Activated CD8-positive, alpha-beta memory T cell treated with anti-CD3 and anti-CD28 coated beads for 1 hour (primary cell): Measurements from ENCODE around the gene PPM1N.

Source experiments
- DNase-seq, 2 donors: peaks; one replicate each; pipeline ENCODE4 v3.0.0-alpha.2; 2020; ENCODE audit warnings: low read depth in 1 of 2; ENCODE audit errors: extremely low read depth in 1 of 2

Gene PPM1N

DNA sequence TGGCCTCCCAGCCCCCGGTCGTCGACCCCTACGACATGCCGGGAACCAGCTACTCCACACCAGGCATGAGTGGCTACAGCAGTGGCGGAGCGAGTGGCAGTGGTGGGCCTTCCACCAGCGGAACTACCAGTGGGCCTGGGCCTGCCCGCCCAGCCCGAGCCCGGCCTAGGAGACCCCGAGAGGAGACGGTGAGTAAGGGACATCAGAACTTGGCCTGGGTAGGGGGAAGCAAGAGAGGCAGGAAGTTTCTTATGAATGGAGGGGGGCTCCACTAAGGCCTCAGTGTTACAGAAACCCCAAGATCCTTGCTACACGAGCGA lies 27.5 kb upstream of the PPM1N start:
- DNase-seq: no peak

DNA sequence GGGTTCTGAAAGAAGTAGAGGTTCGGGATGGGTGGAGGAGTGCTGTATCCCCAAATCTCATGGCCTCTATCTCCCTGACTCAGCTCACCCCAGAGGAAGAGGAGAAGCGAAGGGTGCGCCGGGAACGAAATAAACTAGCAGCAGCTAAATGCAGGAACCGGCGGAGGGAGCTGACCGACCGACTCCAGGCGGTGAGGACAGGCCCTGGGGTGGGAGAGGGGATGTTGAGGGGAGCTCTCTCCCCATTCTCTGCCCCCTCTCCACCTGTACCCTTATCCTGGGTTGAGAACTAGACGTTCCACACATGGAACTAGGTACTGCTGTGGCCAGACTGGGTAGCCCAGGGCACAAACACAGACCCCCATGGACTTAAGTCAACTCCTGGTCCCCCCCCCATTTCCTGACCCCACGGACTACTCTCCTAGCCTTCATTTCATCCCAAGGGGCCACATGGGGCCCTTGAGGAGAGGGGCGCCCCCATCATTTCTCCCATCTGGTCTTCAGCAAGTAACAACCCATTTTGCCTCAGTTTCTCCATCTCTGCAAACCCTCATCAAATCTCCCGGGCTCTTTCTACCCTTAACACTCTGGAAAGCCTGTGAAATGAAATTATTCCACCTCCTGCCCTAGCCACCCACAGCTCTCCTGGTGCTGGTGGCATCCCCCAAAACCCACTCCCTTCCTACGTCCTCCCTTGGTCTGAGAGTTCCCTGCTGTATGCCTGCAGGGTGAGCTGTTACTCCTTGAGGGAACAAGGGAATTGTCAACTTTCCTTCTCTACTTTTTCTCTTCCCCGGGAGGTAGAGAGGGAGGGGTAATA lies 26.9 kb upstream of the PPM1N start:
- DNase-seq: no peak

DNA sequence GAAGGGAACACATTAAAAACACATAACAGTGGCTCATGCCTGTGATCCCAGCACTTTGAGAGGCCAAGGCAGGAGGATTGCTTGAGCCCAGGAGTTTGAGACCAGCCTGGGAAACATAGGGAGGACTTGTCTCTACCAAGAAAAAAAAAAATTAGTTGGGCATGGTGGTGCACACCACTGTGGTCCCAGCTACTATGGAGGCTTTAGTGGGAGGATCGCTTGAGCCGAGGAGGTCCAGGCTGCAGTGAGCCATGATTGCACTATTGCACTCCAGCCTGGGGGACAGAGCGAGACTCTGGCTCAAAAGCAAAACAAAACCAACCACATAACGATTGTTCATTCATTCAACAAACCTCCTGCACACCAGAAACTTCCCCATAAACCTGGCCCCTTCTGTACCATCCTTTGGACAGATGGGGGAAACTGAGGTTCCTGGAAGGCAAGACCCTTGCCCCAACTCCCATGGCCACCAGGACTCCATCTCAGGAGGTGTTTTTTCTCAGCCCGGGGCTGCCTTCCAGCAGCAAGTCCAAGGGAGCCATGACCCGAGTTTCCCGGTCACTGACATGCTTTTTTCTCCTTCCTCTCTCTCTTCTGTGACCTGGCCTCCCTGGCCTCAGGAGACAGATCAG lies 26.2 kb upstream of the PPM1N start:
- DNase-seq: no peak

GRCh38 chr19:45472563-45473366 lies 25.5 kb upstream of the PPM1N start:
- no peak for DNase-seq

DNA sequence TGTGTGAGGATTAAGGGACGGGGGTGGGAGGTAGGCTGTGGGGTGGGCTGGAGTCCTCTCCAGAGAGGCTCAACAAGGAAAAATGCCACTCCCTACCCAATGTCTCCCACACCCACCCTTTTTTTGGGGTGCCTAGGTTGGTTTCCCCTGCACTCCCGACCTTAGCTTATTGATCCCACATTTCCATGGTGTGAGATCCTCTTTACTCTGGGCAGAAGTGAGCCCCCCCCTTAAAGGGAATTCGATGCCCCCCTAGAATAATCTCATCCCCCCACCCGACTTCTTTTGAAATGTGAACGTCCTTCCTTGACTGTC lies 24.9 kb upstream of the PPM1N start:
- no peak for DNase-seq

- no peak for DNase-seq
Measured at GRCh38 chr19:45473682-45474605, 24.3 kb upstream of the PPM1N start.

DNA sequence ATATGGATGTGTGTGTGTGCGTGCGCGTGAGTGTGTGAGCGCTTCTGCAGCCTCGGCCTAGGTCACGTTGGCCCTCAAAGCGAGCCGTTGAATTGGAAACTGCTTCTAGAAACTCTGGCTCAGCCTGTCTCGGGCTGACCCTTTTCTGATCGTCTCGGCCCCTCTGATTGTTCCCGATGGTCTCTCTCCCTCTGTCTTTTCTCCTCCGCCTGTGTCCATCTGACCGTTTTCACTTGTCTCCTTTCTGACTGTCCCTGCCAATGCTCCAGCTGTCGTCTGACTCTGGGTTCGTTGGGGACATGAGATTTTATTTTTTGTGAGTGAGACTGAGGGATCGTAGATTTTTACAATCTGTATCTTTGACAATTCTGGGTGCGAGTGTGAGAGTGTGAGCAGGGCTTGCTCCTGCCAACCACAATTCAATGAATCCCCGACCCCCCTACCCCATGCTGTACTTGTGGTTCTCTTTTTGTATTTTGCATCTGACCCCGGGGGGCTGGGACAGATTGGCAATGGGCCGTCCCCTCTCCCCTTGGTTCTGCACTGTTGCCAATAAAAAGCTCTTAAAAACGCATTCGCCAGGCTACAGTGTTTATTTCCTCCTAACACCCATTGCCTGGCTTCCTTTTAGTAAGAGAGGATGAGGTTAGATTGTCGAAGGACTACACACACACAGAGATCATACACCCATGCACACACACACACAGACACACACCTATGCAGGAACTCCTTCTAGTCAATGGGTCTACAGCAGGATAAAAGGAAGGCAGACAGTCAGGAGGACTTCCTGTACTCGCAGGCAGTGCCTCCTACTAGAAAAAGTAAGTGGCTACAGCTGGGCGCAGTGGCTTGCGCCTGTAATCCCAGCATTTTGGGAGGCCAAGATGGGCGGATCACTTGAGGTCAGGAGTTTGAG lies 23.4 kb upstream of the PPM1N start:
- DNase-seq: no peak

DNA sequence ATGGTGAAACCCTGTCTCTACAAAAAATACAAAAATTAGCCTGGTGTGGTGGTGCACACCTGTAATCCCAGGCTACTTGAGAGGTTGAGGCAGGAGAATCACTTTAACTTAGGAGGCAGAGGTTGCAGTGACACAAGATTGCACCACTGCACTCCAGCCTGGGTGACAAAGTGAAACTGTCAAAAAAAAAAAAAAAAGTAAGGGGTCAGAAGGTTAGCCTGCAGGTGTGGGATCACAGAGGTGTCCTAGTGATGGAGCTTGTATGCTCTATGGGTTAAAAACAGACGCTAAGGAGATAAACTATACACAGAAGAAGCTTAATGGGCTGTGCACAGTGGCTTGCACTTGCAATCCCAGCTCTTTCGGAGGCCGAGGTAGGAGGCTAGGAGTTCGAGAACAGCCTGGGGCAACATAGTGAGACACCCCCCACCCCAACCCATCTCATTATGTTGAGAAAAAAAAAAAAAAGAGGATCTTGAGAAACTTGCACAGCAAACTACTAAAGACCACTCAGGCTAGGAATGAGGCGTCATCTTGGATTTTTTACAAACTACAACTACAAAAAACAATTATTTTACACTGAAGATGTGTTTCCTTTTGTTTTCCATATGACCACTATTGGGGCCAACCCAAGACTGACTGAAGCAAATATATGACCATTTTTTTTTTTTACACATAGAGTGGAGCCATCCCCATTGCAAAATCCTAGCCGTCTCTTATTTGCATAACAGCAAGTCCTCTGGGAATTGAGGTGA lies 22.5 kb upstream of the PPM1N start:
- DNase-seq: no peak

- DNase-seq: no peak
Measured at GRCh38 chr19:45476304-45476703, 21.9 kb upstream of the PPM1N start.

- DNase-seq: no peak
Measured at GRCh38 chr19:45477186-45477585, 21.1 kb upstream of the PPM1N start.

- DNase-seq: no peak
Measured at GRCh38 chr19:45477713-45478453, 20.4 kb upstream of the PPM1N start.

DNA sequence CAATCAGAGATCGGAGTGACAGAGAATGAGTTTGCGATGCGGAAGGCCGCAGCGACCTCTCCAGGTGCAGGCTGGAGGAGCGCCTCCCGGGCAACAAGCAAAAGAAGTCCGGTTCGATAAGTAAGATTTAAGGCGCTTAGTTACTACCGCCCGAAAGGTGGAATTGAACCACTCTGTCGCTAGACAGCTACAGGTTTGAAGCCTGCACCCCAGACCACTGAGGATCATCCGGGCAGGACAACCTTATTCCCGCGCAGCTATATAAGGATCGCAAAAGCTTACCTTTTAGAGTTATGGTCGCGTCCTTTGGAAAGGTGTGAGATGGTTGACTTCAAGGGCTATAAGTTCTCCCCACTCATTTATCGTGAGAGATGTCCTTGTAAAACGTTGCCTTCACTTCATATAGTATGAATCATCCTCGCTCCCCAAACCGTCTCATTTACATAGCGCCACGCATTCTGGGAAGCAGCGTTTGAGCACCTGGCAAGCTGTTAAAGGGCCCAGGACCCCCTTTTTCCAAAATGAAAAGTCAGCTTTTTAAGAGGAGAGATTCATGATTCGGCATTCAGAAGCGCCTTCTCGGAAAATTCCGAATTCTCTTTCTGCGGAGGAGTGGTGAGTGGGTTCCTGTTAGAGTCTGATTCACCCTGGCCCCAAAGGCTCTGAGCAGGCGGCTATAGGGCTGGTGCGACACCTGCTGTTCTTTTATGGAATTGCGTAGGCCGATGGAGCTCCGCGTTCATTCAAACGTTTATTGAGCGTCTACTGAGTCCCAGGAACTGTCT lies 19.6 kb upstream of the PPM1N start:
- DNase-seq: peak in 1 of 2 donors; percentile 73

DNA sequence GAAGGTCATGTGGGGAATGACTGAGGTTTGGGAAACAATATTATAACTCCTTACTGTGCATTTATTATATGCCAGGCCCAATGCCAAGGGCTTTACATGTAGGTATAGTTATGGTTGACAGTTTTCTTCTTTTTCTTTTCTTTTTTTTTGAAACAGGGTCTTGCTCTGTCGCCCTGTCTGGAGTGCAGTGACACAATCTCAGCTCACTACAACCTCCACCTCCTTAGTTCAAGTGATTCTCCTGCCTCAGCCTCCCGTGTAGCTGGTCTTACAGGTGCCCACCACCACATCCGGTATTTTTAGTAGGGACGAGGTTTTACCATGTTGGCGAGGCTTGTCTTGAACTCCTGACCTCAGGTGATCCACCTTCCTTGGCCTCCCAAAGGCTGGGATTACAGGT lies 15.2 kb upstream of the PPM1N start:
- DNase-seq: no peak

- no peak for DNase-seq
Measured at GRCh38 chr19:45484273-45484945, 13.8 kb upstream of the PPM1N start.

DNA sequence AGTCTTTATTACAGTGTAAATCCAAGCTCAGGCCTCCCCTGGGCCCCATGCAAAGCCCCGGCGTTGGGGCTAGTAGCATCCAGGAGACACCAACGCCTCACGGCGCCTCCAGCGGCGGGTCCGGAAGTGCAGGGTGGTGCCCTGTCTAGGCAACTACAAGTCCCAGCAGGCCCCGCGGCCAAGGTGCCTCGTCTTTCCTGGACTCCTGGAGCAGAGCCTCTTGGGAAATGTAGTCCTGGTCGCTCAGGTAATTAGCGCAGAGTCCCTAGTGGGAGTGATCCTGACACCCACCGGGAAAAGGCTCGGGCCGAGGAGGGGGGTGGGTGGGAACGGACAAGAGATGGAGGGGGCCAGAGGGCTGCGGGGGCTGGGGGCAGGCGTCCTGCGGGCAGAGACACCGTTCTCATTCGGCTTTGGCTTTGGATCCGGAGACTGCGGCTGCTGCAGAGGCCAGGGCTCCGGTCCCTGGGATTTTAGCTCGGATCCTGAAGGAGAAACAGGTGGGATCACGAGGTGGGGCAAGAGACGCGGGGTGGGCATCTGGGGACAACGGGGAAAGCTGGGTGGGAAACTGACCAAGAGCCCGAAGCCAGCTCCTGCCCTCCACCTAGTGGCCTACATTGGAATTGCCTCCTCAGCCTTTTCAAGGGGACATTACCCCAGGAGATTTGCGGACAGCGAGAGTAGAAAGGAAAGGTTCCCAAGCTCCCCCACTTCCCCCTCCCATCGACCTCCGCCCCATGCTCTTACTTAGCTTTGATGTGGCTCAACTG lies 12.8 kb upstream of the PPM1N start:
- peak; percentile 94 to 98 for DNase-seq

DNA sequence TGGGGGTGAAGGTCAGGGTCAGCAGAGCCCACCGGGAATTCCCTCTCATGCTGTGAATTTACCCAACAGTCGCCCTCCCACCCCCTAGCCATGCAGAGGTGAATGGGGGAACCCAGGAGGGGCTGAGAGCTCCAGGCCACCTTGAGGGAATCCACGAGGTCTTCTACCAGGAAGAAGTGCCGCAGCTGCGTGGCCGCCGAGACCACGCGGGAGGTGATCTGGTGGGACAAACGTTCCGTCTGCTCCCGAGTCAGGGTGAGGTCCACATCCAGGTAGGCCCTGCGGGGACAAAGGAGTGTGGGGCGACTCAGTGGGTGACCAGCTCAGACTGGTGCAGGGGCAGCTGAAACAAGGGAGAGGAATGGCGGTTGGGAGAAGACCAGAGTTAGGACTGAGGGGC lies 9.5 kb upstream of the PPM1N start:
- DNase-seq: no peak
